Epithelial cell of proximal tubule (primary cell): Measurements from ENCODE around the gene C11orf98. TPM values are rescaled to one million over a fixed set of nuclear protein-coding genes. Genes with fewer than 3 reads are reported as not detected.
"Not testable (repeated sequence)": the region's sequence is repeated elsewhere in the genome, so short reads cannot be mapped to it uniquely, and the experiment has no call there.

Experiments
- DNase-seq: peaks from one replicate; pipeline ENCODE4 v3.0.0-alpha.2; 2011; ENCODE audit warnings: low read depth
- H3K4me3 ChIP-seq: 2 replicates; pipeline ENCODE4 v1.5.1; 2011; ENCODE audit warnings: low read depth, mild to moderate bottlenecking, low read length
- total RNA-seq: library from RNA; depleted of rRNA; stranded (reverse); fragments of >200 nt; gene quantifications from 2 replicates; pipeline ENCODE4 v1.2.3, GENCODE V29; 2015
- TF ChIP-seq, protein P1 (sequence below): conservative IDR thresholded peaks from 2 replicates; pipeline ENCODE4 v1.5.1; 2012; ENCODE audit warnings: low read depth, mild to moderate bottlenecking, low read length

C11orf98 gene
- total RNA-seq, 1 donor from 2014 or later, result 125 TPM

DNA sequence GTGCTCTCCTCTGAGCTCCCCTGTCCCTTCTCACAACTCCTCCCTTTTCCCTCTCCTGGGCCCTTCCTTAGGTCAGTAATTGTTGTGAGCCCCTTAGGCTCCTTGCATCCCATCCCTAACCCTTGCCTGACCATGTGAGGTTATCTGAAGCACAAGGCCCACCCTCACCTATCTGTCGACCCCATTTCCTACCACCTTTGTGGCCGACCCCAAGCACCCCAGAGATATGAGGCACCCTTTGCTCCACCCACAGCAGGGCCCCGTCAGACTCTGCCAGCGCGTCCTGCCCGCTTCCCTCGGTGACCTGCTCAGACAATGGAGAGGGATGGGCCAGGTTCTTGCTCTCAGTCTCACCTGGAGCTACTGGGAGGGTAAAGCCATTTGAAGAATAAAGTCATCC lies 43.8 kb upstream of the C11orf98 start:
- H3K4me3 ChIP-seq, result peak overlapping the region; percentile 62
- TF ChIP-seq, protein P1, sequence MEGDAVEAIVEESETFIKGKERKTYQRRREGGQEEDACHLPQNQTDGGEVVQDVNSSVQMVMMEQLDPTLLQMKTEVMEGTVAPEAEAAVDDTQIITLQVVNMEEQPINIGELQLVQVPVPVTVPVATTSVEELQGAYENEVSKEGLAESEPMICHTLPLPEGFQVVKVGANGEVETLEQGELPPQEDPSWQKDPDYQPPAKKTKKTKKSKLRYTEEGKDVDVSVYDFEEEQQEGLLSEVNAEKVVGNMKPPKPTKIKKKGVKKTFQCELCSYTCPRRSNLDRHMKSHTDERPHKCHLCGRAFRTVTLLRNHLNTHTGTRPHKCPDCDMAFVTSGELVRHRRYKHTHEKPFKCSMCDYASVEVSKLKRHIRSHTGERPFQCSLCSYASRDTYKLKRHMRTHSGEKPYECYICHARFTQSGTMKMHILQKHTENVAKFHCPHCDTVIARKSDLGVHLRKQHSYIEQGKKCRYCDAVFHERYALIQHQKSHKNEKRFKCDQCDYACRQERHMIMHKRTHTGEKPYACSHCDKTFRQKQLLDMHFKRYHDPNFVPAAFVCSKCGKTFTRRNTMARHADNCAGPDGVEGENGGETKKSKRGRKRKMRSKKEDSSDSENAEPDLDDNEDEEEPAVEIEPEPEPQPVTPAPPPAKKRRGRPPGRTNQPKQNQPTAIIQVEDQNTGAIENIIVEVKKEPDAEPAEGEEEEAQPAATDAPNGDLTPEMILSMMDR, result no peak
- no peak for DNase-seq

DNA sequence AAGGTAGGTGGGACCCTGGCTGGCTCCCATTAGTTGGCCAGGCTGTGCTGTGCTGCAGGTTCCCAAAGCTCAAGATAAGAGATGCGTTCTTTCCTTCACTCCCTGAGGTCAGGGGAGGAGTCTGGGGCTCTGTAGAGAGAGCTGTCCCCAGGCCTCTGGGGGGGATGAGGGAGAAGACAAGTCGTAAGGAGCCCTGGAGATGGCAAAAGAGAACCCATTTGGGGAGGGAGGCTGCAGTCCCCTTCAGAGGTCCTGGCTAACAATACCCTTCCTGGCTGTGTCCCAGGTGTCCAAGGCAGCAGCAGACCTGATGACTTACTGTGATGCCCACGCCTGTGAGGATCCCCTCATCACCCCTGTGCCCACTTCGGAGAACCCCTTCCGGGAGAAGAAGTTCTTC lies 43.4 kb upstream of the C11orf98 start:
- no peak for DNase-seq
- TF ChIP-seq, protein P1, result no peak
- peak overlapping the region; percentile 62 for H3K4me3 ChIP-seq

DNA sequence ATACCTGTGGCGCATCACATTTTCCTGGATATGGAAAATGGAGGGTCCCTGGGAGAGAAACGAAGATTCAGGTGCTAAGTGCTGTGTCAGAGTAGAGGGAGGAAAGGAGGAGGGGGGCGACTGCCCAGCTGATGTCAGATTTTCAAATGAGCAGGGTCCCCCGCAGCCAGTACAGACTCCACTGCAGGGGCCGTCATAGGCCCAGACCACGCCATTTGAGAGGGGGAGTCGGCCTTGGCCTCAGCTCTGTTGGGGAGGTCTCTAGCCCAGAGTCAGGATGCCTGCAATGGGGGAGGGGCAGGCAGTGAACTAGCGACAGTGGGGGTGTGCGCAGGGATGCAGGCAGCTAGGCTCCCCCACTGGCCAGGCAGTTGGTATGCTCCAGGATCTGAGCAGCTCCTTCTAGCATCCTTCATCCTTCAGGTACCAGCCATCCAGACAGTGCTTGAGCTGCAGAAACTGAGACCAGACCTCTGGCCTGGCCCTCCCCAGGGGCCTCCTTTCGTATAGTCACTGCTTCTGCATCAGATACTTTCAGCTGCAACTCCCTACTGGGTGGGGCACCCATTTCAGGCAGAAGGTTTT lies 42.4 kb upstream of the C11orf98 start, which contains the start of the genes BSCL2 and GNG3:
Gene BSCL2, minus strand, starts transcription at position 148 of the 585 bp plus-strand sequence. CDS start 229 bp downstream, outside the sequence.
Gene GNG3, plus strand, starts transcription at position 400 of the 585 bp plus-strand sequence. CDS start 620 bp downstream, outside the sequence.
- DNase-seq, result no peak
- TF ChIP-seq, protein P1, result no peak
- peak within 1 kb of the TSS; percentile 77 for H3K4me3 ChIP-seq

DNA sequence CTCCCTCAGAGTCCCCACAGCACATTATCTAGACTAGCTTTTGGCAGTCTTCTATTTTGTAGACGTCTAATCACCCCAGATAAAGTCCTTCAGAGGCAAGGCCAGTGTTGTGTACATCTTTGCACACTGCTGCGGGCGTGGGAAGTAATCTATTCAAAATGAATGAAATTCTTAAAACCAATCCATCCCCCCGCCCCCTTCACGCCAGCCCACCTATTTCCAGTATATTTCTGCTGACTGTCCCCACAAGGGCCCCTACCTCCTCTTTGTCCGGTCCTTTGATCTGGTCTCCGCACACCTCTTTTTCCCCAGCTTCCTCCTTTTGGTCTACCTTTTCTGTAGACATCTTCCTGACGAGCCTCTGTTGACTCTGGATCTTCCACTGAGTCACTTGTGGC lies 41.8 kb upstream of the C11orf98 start:
- peak overlapping the region; percentile 77 for H3K4me3 ChIP-seq
- DNase-seq, result no peak
- TF ChIP-seq, protein P1, result no peak

DNA sequence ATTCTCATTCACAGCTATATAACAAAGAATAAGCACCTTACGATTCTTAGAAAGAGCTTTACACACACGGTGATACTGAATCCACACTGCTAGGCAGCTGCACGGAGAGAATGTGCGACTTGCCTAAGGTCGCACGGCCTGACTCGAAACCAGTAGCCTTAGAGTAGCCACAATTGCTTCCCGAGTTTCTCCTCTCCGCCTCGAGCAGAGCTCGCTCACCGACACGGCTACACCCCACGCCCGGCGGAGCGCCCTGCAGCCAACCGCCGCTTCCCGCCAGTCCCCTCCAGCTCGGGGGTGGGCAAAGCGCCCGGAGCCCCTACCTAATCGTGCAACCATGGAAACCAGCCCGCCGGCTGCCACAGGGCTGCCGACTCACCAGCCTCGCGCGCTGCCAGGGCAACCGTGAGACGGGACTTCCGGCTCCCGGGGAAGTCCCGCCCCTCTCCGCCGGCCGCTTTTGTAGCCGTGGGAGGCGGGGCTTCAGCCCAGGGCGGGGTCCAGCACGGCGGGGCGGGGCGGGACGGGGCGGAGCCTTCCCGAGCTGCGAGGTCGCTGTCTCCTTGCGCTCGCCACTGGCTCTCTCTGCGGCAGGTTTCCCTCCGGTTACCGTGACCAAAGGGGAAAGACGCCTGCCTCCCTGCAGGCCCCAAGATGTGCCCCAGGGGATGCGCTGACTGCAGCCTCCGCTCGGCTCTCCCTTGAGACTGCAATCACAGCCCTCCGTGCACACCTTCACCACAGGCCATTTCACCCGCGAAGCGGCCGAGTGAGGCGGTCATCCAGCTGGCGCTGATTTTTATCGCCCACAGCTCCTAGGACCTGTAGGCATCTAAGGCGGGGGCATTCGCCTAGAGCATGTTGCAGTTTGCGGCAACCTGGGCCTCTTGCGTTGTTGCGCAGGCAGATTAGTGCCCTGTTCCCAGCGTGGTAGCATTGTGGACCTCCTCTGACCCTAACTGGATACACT lies 41.2 kb upstream of the C11orf98 start:
- peak overlapping the region; percentile 77 for H3K4me3 ChIP-seq
- TF ChIP-seq, protein P1, result no peak
- no peak for DNase-seq

DNA sequence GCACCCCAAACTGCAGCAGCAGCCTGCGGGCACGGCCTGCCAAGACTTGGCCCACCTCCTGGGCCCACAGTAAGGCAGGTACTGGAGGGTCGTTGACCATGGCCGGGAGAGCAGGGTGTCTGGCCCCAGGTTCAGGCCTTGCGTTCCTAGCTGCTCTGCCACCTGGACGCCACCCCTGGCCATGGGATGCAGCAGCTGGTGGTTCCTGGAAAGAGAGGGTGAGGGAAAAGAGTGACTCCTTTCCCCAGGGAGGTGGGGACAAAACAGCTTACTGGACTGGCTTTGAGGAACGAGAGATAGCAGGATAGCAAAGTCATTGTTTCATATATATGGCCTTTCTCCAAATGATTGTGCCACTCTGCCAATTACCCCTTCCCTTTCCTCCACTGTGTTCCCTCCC lies 40.4 kb upstream of the C11orf98 start:
- peak overlapping the region; percentile 77 for H3K4me3 ChIP-seq
- TF ChIP-seq, protein P1, result peak; percentile 20
- no peak for DNase-seq

DNA sequence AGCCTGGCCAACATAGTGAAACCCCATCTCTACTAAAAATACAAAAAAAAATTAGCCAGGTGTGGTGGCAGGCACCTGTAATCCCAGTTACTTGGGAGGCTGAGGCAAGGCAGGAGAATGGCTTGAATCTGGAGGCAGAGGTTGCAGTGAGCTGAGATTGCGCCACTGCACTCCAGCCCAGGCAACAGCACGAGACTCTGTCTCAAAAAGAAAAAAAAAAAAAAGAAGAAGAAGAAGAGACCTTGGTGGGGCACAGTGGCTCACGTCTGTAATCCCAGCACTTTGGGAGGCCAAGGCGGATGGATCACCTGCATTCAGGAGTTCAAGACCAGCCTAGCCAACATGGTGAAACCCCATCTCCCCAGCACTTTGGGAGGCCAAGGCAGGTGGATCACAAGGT lies 38.9 kb upstream of the C11orf98 start:
- DNase-seq, result not testable (repeated sequence)

More for the DNA sequence above, 38.9 kb upstream of the C11orf98 start:
- not testable (repeated sequence) for H3K4me3 ChIP-seq
